HG03097 (cell line): ENCODE data around the gene TSPYL1.
"Not testable (repeated sequence)": the region's sequence is repeated elsewhere in the genome, so short reads cannot be mapped to it uniquely, and the experiment has no call there.

Experiments
- ATAC-seq: cut with Tn5 transposase; IDR thresholded peaks from one replicate; pipeline ENCODE4 v1.9.1; 2021; ENCODE audit not compliant: unreplicated experiment, low FRiP score

TSPYL1 gene

GRCh38 chr6:116279232-116280160 lies at the start of gene TSPYL1:
Gene TSPYL1, minus strand, starts transcription at chr6:116279930. Its CDS starts 100 bp downstream, at chr6:116279830.
- peak; percentile 95 for ATAC-seq

GRCh38 chr6:116329156-116329555 lies 49.4 kb upstream of the TSPYL1 start:
- ATAC-seq = no peak

- no peak for ATAC-seq
Observed at GRCh38 chr6:116328528-116328903, 48.8 kb upstream of the TSPYL1 start.

GRCh38 chr6:116327803-116328527 lies 48.2 kb upstream of the TSPYL1 start:
- no peak for ATAC-seq

GRCh38 chr6:116326996-116327395 lies 47.3 kb upstream of the TSPYL1 start:
- no peak for ATAC-seq

GRCh38 chr6:116326181-116326671 lies 46.5 kb upstream of the TSPYL1 start:
- ATAC-seq = no peak

GRCh38 chr6:116325634-116326132 lies 46.0 kb upstream of the TSPYL1 start:
- not testable (repeated sequence) for ATAC-seq

- no peak for ATAC-seq
Observed at GRCh38 chr6:116323863-116324262, 44.1 kb upstream of the TSPYL1 start.

- ATAC-seq = not testable (repeated sequence)
Observed at GRCh38 chr6:116321933-116322332, 42.2 kb upstream of the TSPYL1 start.

GRCh38 chr6:116316772-116317467 lies 37.2 kb upstream of the TSPYL1 start:
- no peak for ATAC-seq

- no peak for ATAC-seq
Observed at GRCh38 chr6:116314878-116315277, 35.1 kb upstream of the TSPYL1 start.

GRCh38 chr6:116314218-116314617 lies 34.5 kb upstream of the TSPYL1 start:
- ATAC-seq = no peak

- no peak for ATAC-seq
Observed at GRCh38 chr6:116313101-116313776, 33.5 kb upstream of the TSPYL1 start.

- no peak for ATAC-seq
Observed at GRCh38 chr6:116309657-116310056, 29.9 kb upstream of the TSPYL1 start.

- no peak for ATAC-seq
Observed at GRCh38 chr6:116309001-116309400, 29.3 kb upstream of the TSPYL1 start.

- ATAC-seq = no peak
Observed at GRCh38 chr6:116307633-116308032, 27.9 kb upstream of the TSPYL1 start.

GRCh38 chr6:116307001-116307400 lies 27.3 kb upstream of the TSPYL1 start:
- ATAC-seq = no peak

GRCh38 chr6:116304538-116305097 lies 24.9 kb upstream of the TSPYL1 start:
- no peak for ATAC-seq

- ATAC-seq = no peak
Observed at GRCh38 chr6:116301104-116301503, 21.4 kb upstream of the TSPYL1 start.

- no peak for ATAC-seq
Observed at GRCh38 chr6:116300566-116300965, 20.8 kb upstream of the TSPYL1 start.
